DMS79 (cell line): Measurements from ENCODE around the gene PANX2.

Source experiments
- DNase-seq: peaks from one replicate; lab custom pipeline; 2025; lab: John Stamatoyannopoulos, UW

Gene PANX2

DNA sequence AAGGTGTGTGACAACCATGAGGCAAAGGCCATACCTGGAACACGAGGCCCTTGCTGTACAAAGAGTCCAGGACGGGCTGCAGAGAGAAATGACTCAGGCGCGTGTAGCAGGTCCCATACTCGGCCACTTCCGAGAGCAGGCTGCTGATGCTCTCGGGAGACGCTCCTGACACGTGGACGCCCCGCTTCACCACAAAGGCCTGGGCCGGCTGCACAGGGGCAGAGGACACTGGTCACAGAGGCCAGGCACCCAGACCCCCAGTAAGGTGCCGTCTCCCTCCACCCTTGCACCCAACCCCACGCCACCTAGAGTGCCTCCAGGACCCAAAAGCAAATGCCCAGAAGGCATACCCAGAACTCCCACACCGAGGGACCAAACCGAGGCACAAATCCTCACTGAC, 58.8 kb downstream of the PANX2 start:
- DNase-seq, result no peak
